Activated CD4-positive, alpha-beta T cell treated with anti-CD3 and anti-CD28 coated beads for 48 hours (primary cell): Measurements from ENCODE around the gene ARHGAP6.
"Not testable (repeated sequence)": the region's sequence is repeated elsewhere in the genome, so short reads cannot be mapped to it uniquely, and the experiment has no call there.

Experiments
- DNase-seq: peaks from one replicate; pipeline ENCODE4 v3.0.0-alpha.2; 2020

Gene ARHGAP6

DNA sequence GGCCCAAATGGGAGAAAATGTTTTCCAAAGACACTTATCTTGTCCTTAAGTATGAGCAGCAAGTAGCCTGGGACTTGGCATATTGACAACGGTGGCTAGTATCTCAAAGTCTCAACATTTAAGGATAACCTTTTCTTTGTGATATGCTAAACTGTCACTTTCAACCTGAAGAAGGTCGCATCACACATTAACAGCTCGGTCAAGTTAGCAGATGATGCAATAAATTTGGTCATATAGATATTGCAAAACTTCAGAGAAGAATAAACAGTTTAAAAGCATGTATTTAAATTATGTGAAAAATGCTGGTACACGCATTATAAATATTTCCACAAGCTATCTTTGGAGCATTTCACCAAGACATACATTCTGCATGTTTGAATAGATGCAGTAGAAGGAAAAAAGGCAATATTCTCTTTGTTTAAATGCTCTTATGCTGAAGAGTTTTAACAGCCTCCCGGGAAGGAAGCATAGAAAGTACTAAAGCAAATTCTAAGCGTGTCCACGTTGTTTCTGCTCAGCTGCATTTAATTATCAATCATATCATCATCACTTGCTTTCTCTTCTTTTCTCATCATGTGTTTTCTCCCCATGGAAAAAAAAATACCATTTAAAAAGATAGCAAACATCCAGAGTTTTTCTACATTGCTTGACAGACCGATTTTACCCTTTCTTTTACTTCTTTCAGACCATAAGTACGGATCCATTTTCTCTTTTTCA lies 24.2 kb downstream of the ARHGAP6 start:
- DNase-seq, result no peak

DNA sequence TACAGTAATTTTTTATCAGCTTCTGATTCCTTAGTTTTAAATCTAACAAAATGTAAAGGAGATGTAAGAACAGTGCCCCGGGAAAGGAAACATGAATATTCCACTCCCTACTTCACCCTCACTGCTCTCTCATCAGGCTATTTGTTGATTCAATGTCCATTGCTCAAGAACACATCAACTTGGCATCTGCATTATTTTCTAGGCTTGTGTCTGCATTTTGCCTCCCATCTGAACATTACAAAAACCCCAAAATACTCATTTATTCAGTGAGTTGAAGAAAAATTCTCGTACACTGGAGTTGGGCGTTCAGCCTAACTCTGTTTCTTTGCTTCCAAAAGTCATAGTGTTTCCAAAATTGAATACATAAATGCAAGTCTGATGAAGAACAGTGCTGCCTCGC lies 25.6 kb downstream of the ARHGAP6 start:
- DNase-seq, result no peak

DNA sequence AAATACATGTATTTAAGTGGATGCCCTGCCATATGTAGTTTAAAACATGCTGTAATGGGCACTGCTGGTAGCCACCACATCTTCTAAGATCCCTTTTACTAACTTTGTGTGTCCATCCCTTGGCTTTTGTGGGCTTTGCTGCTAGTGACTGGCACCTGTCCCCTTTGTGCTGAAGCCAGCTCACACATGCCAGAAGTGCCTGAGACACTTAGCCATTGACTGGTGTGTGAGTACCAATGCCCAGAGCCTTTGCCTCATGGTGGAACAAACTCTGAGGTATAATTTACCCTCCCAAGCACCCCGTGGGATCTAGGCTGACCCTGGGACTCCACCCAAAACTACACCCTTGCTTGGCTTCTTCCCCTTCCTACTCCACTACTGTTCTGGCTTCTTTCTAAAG lies 33.0 kb downstream of the ARHGAP6 start:
- DNase-seq, result no peak

DNA sequence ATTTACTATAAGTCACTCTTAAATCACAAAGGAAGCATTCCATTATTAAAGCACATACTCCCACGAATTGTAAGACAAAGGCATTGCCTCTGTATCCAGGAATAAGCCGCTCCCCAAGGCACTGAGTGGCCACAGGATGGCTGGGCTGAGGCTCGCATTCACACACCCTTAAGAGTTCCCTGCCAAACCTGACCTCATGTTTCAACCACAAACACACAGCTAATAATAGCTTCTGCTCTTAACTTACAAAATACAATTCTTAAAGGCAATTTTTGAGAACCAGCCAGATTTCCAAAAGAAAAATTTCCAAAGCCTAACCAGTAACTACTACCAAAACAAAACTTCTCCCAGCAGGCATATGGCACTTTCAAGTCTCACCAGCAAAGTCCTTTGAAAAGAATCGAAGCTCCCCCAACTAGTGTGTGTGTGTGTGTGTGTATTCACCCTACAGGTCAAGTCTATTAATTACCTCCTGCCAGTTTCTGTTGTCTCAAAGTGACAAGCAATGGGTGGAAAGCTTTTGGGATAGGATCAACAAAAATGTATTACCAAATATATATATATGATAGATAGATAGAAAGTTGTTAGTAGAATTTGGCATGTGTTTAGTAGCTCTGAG lies 36.0 kb downstream of the ARHGAP6 start:
- no peak for DNase-seq

DNA sequence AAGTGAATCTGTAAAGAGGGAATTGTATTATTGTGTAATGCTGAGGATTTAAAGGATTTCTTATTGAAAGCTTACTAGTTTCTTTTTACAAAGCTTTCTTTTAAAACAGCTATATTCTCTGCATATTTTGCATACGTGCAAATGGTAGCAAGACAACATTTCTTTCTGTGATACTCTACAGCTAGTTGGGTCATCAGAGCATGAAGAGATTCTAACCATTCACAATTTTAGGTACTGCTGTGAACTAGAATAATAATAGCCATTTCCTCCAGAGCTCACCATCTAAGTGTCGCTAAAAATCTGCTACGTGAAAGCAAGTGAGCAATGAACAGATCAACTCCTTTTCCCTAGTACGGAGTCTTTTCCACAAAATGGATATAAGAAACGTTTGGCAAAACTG lies 37.3 kb downstream of the ARHGAP6 start:
- no peak for DNase-seq

DNA sequence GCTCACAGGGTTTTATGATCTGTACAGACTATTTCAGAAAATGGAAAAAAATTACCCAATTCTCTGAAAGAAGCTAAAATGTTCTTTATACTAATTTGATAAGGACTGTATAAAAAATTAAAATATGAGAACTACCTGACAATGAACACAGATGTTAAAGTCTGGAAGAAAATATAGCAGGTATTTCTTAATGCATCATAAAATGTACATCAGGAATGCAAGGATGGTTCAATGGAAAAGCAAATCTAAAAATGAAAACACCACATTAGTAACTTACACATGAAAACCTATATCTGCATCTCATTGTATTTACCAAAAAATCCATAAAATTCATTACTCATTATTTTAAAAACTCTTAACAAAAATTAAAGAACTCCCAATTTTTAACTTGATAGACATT lies 39.4 kb downstream of the ARHGAP6 start:
- DNase-seq, result no peak

DNA sequence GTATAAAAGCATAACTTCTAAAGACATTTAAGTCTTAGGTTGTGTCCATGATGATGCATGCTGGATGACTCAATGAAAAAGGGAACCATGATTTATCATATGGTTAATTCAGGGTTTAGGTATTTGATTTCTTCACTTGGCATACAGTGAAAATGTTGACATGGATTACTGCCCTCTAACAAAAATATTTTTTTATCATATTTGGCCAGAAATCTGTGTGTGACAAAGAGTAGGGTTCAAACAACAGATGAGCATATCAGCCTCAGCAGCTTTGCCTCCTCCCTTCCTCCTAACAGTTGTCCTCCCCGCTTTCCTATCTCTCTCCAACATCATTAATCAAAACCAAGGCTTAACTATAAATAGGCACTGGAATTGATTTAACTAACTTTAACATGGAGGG lies 46.3 kb downstream of the ARHGAP6 start:
- DNase-seq, result no peak

DNA sequence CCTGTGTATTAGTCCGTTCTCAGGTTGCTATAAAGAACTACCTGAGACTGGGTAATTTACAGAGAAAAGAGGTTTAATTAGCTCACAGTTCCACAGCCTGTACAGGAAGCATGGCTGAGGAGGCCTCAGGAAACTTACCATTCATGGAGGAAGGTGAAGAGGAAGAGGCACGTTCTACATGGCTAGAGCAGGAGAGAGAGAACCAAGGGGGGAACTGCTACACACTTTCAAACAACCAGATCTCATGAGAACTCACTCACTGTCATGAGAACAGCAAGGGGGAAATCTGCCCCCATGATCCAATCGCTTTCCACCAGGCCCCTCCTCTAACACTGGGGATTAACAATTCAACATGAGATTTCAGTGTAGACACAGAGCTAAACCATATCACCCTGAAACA lies 51.5 kb downstream of the ARHGAP6 start:
- not testable (repeated sequence) for DNase-seq

DNA sequence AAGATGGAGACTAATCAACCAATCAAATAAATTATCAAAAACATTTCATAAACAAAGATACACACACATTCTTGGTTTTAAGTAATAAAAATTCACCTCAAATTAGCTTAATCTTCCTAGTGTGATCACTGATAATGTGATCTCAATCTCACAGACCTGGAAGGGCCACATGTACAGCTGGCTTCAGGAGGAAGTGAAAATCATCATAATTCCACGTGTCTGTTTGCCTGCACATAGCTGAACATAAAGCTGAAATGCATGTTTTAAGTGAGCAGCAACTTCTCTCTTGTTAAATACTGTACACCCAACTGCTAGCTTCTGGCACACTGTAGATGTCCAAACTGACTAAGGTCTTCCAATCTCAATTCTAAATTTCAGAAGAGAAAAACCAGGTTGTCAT lies 53.8 kb downstream of the ARHGAP6 start:
- no peak for DNase-seq

DNA sequence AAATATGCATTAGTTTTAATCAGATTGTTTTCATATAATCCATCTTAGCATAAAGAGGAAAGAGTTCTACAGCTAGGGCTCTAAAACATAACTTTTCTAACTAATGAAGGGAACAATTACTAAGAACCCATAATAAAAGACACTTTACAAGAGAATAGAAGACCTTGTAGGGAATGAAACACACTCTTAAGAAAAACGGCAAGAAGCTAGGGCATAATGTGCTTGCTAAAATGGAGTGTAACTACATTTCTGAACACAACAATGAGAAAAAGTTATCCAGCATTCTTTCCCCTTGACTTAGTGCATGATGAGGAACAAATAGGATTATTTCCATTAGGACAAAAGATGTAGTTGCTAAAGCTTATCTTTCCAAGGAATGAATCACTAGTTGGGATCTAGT lies 54.6 kb downstream of the ARHGAP6 start:
- DNase-seq, result no peak

DNA sequence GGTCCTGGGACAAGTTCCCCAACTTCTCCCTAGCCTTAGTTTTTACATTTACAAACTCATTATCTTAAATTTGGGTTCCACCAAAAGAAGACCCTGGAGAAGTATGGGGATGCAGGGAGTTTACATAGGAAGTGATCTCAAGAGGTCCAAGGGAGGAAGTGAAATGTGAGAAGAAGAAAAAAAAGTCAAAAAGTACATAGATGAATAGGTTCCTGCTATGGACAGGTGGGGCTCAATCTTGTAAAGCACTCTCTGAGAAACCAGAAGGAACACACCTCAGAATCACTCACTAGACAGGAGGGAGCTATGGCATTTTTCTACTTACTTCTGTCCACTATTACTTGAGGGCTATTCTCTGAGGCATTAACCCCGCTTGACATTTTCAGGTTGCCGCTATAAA lies 56.6 kb downstream of the ARHGAP6 start:
- no peak for DNase-seq

DNA sequence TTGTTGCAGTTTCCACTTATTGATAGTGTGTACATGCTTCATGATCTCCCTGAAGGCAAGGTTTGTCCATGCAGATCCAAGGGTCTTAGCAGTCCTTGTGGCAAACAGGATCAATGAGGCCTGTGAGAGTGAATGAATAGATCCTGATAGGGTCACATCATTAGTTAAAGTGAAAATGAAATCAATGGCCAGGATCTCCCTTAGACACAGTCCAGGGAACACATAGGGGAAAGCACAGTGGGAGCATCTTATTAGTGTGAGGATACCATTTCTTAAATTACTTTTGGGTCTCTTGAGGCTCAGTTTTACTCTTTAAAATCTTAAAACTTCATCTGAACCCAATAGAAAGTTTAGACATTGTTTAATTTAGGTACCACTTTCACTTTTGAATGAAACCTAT lies 59.3 kb downstream of the ARHGAP6 start:
- DNase-seq, result no peak

DNA sequence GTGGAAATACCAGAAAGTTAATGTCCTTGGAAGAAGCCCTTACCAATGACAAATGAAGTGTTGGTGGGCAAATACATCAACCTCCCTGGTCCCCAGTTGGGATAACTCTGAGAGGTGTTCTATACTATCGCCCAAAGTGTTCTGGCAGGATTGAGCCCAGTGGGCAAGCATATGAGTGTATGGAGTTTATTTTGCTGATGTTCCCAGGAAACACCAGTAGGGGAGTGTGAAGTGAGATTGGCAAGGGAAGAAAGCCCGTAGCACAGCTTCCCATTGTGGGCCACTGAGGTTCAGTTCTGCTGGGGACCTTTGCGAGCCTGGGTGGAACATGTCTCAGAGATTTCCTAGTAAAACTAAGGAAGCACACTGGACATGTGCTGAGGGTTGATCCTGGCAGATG lies 65.1 kb downstream of the ARHGAP6 start:
- no peak for DNase-seq

DNA sequence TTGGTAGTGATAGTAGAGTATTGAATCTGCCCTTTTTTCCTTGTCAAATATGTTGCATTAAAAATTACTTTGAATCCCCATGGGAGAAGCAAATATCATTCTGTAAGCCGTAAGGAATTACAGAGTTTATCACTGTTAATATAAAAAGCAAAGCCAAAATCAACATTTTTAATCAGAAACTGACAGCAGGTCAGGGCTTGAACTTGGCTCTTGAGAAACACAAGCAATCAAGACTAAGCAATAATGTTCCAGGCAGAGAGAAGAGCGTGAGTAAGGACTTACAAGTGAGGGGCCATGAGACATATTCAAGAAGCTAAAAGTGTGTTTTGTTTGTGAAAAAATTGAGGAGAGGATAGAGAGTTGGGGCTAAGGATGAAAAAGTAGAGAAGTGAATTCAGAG lies 68.2 kb downstream of the ARHGAP6 start:
- DNase-seq, result no peak

DNA sequence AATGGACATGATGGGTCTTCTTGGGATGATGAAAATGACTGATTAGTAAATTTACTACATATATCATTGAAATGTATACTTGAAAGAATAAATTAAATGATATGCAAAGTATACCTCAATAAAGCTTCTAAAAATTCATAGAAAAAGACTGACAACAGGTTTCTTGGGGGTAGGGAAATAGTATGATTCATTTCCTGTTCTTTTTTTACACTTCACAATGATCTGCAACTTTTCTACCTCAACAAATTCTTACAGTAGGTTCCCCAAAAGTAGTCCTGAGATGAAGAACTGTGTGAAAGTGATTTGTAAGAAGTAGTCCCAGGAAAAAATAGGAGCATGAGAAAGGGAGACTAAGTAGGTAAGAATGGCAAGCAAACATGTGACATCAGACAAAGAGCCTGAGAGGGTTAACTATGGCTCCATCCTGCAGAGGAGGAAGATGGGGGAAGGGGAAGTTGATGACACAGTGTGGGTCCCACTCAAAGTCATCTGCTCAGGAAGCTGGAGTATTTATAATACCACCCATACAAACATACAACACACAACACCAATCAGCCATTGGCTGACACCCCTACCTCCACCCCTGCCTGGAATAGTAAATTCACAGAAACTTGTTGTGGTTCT lies 73.9 kb downstream of the ARHGAP6 start:
- DNase-seq, result no peak

DNA sequence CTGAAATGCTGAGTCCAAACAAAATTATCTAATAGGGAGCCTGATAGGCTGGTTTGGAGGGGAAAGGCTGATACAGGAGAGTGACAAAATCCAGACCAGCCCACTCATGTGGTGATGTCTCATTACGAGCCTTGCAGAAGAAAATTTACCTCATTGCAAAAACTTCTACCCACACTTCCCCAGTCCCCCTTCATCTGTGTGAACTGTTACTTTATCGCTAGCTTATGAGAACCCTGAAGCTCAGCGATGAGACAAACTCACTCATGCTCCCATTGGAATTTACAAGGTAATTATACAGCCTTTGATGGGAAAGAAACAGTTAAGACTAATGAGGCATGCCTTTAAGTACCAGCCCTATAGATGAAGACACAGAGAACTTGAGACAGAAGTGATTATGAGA lies 76.1 kb downstream of the ARHGAP6 start:
- DNase-seq, result no peak

DNA sequence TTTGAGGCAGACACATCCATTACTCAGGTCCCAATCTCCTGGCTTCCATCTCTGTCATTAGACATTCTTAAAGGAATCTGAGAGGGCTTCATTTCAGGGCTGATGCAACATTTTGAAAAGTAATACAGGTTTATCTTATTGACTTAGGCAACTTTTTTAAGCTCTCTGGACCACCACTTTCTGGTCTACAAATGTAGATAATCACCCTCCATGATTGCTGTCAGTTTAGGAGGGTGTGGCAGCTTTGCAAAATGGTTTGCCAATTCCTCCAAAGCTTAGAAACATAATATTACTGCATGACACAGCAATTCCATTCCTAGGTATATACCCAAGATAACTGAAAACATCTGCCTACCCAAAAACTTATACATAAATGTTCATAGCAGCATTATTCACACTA lies 77.6 kb downstream of the ARHGAP6 start:
- no peak for DNase-seq

DNA sequence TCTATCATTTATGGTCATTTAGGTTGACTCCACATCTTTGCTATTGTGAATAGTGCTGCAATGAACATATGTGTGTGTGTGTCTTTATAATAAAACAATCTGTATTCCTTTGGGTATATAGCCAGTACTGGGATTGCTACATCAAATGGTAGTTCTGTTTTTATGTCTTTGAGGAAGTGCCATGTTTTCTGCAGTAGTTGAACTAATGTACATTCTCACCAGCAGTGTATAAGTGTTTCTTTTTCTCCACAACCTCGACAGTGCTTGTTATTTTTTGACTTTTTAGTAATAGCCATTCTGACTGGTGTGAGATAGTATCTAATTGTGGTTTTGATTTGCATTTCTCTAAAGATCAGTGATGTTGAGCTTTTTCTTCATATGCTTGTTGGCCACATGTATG lies 80.5 kb downstream of the ARHGAP6 start:
- no peak for DNase-seq

DNA sequence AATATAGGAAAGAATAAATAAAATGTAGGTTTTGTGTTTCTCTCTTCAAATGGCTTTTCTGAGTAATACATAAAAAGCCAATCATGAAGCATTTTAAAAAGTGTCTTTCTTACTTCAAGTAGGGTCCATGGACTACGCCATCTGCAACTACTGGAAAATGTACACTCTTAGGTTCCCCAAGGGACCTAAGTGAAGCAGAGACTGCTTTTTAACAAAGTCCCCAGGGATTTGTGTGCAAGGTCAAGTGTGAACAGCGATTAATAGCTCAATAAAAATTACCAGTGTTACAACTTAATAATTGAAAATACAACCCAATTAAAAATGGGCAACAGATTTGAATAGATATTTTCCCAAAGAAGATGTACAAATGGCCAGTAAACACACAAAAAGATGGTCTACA lies 84.9 kb downstream of the ARHGAP6 start:
- no peak for DNase-seq

DNA sequence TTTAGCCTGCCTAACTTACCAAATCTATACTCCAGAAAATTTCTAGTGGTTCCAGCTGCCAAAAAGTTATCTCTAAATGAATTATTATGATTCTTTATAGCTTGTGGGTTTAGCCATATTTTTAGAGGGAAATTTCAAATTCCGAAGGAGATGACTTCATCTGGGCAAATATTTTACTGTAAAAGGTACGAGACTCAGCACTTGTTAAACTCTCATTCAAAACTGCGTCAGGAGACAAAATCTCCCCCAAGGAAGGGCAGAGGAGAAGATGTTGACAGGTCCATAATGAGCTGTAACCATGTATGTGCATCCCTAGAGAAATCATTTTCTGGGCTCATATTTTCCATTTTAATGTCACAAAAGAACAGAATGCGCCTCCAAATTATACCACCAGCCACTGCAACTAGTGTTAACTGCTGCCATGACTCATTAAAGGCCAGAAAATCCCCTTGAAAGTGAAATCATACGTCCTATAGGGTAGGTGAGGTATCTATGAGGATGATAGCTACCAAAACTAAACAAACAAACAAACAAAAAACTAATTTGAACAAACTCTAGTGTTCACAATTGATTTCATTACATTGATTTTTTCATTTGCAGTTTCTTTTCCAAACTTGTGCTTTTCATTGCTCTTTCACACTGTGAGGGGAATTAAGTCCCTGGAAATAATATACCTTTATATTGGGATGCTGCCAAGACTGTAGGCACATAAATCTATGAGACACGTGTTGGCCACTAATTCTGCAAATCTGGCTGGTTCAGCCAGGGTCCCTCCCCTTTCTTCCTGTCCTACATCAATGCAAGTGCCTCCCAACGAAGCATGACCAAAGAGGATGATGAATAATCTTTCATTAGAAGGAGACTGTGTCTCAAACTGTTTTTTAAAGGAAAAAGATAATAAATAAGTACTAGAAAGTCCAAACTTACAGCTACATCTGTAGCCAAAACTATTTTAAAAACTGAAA lies 85.8 kb downstream of the ARHGAP6 start:
- DNase-seq, result no peak

DNA sequence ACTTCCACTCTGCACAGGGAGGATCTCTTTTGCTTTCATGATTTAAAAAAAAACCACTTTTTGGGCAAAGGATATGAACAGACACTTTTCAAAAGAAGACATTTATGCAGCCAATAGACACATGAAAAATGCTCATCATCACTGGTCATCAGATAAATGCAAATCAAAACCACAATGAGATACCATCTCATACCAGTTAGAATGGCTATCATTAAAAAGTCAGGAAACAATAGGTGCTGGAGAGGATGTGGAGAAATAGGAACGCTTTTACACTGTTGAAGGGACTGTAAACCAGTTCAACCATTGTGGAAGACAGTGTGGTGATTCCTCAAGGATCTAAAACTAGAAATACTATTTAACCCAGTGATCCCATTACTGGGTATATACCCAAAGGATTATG lies 87.4 kb downstream of the ARHGAP6 start:
- not testable (repeated sequence) for DNase-seq

DNA sequence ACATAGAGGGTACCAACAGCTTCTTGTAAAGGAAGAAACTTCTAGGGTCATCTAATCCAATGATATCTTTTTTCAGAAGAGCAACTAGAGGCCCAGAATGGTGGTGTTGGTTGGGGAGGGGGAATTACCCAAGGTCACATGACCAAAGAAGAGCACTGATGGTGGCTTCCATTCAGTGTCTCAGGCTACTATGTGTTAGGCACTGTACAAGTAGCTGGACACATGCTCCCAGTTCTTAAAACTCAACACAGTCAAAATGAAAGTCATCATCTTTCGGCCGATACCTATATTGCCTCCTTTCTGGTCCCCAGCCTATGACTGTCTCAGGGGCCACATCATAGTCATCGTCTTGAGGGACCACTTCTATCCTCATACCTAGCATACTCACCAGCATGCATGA lies 88.1 kb downstream of the ARHGAP6 start:
- no peak for DNase-seq

DNA sequence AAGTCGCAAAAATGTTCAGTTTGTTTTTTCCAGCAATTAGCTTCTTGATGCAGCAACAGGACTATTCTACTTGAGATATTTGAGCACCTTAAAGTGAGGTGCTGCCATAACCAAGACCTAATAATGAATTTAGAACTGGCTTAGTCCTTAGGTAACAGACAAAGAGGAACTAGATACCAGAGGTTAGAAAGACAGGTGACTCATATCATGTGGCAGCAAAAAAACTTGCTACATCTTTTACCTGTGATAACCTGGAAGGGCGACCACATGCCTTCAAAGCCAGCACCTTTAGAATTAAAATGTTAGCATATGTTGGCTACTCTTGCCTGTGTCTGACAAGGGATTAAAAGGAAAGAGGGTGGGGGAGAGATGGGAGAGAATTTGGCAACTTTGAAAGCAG lies 90.4 kb downstream of the ARHGAP6 start:
- no peak for DNase-seq
